Renal cortex interstitium (tissue), 11 donors: ENCODE measurements around the gene CARD19. TPM values are rescaled to one million over a fixed set of nuclear protein-coding genes. Genes with fewer than 3 reads are reported as not detected.

ENCODE experiments used
- DNase-seq, 11 donors: peaks; one replicate each; pipeline ENCODE4 v3.0.0-alpha.2; 2013; ENCODE audit warnings: low read depth in 9 of 11, low spot score in 4 of 11; ENCODE audit errors: extremely low read depth in 1 of 11
- polyA plus RNA-seq, 3 donors: library from polyadenylated mRNA; unstranded; fragments of 120-200 nt; gene quantifications; one replicate each; pipeline ENCODE4 v1.2.1, GENCODE V29; 2013; ENCODE audit not compliant: insufficient read length in 3 of 3

CARD19 gene
- polyA plus RNA-seq, 3 donors, result 17.5 to 26.2 (median 22.5) TPM

DNA sequence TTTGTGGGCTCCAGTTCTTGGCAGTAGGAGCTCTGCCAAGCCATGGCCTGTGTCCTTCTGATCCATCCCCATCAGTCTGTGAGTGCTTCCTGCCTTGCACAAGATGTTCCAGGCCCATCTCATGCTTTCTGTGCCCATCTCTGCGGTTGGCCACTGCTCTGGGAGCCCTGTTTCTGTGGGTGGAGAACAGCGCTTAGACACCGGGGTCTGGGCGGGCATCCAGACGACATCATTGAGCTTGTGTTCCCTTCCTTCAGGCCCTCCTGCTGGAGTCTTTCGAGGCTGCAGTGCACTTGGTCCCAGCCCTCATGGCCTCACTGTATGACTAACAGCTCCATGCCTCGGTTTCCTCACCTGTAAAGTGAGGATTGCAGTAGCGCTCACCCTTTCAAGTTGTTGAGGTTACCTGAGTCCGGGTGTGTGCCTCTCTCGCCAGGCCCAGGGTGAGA is 14.9 kb upstream of the CARD19 start:
- DNase-seq, result no peak

DNA sequence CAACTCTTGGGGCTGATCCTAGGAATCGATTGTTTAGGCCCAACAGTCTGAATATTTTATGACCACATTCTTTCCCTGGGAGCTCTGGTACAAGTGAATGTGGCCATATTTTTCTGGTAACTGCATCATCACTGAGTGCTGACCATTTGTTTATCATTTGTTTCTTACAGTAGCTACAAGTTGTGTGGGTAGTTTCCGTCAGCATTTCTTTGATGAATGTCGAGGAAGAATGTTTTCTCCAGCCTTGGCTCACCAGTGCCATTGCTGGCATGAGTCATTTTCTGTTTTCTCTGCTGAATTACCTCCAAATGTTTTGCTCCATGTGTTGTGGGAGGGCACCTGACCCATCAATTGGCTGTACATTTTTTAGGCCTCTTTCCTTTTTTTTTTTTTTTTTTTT is 14.1 kb upstream of the CARD19 start:
- DNase-seq, result no peak

DNA sequence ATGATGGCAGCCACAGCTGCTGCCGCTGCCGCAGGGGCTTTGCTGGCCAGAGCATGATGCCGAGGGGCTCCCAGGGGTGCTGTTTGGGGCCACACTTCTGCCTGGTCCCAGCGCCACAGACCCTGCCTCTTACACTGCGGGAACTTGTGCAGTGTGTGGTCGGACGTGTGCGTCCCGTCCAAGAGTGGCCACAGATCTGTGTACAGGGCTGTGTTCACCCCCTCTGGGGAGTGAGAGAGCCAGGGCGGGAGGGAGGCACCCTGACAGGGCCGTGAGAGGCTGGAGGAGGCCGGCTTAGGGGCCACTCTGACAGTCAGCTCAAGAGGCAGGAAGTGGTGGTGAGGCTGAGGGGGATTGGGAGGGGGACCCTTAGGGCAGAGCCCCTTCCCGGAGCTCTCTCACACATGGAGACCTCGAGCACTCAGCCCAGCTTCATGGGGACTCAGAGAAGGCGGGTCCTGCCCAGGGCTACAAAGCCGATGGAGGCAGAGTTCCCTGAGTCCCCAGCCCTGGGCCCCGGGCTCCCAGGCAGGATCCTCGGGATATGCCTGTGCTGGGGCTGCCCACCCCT is 13.1 kb upstream of the CARD19 start:
- no peak for DNase-seq

DNA sequence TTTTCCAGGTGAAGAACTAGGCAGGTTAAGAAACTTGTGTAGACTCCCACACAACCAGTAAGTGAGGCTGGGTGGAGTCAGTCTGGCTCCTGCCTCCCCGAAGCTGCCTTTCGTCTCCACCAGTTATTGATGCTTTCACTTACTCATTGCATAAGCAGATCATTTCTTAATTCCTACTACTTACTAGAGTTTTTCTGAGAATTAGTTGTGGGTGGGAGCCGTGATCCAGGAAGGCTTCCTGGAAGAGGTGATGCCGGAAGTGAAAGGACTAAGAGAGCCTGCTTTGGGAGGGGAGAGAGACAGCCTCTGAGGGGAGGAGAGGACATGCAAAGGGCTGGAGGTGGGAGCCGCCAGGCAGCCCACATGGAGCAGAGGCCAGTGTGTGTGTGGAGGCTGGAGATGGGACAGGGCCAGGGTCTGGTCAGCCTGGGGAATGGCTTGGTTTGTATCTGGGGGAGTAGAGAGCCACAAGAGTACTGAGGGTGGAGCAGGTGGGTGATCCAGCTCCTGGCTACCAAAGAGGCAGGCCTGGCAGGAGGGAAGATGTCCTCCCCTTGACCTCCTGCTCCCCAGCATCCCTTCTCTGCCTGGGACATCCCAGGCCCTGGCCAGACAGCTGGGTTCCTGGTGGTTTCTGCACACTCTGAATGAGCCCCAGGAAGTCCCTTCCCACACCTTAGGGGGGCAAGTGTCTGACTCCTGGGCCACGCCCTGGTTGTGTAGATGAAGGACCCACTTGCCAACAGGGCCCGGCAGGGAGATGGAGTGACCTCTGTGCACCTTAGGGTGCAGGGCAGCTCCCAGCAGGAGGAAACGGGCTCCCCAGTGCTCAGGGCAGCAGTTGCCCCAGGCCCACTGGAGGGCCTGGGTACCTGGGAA is 12.2 kb upstream of the CARD19 start:
- no peak for DNase-seq

DNA sequence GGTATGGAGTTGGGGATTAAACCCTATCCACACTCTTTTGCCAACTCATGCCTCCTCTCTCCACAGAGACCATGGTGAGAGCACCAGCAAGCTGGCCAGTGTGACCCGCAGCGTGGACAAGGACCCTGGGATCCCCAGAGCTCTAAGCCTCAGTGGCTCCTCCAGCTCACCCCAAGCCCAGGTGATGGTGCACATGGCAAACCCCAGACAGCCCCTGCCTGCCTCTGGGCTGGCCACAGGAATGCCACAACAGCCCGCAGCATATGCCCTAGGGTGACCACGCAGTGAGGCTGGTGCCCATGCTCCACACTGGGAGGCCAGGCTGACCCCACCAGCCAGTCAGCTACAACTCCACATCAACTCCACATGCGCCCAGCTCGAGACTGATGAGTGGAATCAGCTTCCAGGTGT is 11.5 kb upstream of the CARD19 start:
- DNase-seq, result no peak

DNA sequence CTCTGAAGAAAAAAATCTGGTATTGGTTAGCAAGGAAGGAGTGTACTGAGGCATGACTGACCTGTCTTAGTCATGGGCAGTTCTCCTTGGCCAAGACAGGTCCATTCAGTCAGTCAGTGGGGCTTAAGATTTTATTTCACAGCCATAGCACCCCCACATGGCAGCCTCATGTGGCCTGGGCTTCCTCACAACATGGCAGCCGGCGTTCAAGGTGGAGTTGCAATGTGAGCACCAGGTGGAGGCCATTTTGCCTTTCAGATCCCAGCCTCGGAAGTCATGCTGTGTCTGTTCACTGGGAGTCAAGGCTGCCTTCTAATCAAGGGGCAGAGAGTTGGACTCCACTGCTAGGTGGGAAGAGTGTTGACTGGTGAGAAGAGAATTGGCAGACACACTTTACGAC is 10.3 kb upstream of the CARD19 start:
- no peak for DNase-seq

DNA sequence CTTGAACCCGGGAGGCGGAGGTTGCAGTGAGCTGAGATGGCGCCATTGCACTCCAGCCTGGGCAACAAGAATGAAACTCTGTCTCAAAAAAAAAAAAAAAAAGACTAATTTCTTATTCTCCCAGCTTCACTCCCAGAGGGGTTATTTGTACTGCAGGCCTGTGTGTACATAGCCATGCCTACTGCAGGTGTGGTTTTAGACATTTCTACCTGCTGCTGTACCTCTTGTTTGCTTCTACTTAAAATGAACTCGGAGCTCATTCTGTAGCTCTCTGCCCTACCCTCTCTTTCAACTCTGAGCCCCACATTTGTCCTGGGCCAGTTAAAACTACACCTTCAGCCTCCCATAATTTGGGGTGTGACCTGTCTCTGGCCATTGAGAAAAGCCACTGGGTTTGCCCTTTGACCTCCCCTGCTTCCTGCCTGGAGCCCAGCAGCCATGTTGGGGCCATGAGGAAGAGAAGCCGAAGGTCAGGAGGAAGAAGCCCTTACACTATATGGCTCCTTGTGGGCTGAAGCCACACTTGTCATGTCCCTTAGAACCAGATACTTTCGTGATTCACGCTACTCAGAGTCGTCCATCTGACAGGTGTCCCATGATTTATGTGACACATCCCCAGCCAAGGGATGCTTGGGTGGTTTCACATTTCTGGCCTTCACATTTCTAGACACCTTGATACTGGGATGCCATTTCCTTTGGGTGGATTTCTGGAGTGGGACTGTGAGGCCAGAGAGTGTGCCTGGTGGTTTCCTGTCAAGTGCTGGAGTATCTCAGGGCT is 9.4 kb upstream of the CARD19 start:
- DNase-seq, result no peak

DNA sequence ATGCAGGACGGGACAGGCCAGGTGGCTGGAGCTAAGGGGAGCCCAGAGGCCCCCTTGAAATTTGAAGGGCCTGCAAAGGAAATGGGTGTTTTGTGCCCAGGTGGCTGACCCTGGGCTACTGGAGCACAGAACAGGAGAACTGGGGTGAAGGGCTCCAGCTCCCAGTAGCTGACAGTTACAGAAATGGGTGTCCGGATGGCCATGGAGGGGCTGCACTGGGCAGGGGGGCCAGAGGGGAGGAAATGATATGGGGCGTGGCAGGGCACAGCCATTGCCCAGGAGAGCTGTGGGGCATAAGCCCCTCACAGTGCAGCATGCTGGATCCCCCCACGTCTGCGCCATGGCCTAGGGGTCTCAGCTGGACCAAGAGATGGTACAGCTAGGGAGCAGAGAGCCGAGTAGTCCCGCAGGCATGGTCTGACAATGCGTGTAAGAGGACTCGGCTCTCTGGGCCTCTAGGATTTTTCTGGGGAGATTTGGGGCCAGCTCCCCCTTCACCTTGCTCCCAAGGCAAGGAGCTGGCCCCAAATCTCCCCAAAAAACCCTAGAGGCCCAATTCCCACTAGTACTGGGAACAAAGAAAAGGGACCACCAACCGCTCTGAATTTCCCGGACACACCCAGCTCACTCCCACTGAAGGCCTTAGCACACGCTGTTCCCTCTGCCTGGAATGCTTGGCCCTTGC is 7.9 kb upstream of the CARD19 start:
- DNase-seq, result no peak

DNA sequence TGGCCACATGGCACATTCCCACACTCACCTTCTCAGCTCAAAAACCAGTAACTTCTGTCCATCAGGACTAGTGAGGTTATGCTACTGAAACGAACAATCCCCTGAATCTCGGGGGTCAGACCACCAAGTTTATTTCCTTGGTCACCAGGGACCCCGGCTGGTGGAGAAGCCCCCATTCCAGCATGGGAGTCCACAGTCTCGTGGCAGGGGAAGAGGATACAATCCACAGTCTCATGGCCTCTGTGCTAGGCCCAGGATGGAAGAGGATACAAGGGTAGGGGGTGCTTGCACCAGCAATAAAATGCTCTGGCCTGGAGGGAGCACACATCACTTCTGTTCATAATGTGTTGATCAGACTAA is 7.4 kb upstream of the CARD19 start:
- DNase-seq, result no peak

DNA sequence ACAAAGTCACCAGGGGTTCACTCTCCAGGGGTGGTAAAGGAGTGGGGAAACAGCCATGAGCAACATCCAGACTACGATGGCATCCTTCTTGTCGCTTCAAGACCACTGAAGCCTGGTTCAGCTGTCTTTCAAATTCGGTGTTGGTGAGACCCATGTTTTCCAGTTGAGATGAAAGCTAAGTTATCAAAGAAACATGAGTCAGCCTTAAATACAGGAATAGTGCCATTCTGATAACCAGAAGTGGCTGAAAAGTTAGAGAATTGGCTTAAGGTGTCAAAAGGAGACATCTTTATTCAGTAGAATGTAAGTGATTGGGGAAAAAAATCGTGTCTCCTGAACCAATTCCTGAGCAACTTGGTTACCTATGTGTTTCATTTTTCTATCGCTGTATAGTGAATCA is 7.0 kb upstream of the CARD19 start:
- DNase-seq, result no peak

DNA sequence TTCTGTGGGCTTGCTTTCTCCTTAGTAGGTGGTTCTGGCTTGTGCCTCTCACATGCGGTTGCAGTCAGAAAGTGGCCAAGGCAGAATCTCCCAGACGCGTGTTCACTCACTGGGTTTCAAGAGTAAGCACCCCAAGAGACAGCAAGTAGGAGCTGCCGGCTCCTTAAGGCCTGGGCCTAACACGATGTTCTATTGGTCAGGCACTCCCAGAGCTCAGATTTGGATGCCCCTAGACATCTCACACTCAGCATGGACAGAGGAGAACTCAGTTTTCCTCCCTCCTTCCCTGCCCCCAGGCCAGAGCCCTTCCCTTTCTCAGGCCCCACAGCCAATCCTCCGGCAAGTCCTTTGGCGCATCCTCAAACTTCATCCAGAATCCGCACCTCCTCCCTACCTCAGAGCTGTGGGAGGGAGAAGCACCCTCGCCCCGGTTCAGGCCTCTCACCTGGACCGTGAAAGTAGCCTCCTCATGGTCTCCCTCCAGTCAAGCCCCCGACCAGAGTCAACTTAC is 6.5 kb upstream of the CARD19 start:
- no peak for DNase-seq

DNA sequence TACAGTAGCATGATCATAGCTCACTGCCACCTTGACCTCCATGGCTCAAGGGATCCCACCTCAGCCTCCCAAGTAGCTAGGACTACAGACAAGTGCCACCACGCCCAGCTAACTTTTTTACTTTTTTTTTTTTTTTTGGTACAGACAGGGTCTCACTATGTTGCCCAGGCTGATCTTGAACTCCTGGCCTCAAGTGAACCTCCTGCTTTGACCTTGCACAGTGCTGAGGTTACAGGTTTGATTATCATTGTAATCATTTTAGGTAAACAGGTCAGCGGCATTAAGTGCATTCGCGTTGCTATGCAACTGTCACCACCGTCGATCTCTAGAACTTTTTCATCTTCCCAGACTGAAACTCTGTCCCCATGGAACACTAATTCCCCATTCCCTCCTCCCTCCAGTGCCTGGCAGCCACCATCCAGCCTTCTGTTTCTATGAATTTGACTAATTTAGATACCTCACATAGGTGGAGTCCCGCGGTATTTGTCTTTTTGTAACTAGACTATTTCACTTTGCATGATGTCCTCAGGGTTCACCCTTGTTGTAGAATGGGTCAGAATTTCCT is 5.8 kb upstream of the CARD19 start:
- DNase-seq, result no peak

DNA sequence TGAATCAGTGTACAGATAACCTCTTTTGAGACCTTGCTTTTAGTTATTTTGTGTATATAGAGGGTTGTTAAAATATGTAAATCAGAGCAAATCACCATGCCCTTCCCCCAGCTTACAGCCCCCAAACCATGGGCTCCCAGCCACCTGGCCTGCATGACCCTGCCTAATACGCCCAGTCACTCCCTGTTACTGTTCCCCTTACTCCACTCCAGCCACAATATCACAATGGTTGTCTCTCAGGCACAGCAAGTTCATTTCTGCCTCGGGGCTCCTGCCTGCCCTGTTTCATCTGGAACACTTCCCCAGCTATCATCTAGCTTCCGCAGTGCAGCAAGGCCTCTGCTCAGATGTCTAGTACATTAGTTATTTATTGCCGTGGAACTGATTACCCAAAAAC is 5.0 kb upstream of the CARD19 start:
- DNase-seq, result no peak

DNA sequence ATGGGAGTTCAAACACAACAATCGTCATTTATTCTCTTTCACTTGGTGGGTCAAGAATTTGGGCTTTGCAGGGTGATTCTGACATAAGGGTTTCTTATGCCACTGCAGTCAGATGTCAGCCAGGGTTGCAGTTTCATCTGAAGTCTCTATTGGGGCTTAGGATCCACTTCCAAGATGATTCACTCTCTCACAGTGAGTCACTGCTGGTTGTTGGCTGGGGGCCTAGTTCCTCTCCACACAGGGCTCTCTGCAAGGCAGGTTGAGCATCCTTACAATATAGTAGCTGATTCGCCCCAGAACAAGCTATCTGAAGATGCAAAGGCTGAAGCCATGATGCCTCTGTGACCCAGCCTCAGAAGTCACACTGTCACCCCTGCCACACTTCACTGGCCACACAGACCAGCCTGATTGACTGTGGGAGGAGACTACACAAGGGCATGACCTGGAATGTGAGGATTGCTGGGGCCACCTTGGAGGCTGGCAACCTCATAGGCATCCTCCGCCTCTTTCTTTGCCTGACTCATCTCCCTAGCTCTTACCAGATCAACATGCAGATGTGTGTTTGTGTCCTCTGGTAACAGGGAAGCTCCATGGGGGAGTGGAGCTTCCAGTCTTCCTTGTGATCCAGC is 4.5 kb upstream of the CARD19 start:
- no peak for DNase-seq

DNA sequence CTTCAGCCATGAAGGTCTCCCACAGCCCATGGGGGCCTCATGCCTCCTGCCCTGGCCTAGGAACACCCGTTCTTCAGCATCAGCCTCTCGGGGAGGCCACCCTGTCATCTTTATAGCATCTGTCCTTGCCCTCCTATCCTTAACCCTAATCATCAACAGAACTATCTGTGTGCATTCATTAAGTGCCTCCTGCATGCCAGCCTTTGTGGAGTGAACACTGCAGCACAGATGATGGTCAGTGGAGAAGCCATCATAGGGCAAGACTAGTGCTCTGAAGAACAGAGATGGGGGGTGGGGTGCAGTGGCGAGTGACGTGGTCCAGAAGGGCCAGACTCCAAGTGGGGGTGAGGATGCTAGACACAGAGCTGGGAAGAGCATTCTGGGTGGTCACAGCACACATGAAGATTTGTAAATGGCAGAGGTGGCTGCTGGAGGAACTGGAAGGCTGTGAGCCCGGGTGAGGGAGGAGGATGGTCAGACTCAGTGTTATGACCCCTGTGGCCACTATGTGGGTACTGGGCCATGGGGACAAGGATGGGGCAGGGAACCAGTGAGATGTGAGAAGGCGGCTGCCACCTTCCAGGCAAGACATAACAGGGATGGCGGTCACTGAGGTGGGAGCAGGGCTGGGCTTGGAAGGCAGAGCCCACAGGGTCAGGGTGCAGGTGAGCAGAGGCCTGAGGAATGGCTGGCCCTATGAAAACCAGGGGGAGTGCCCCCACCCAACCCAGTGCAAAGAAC is 3.6 kb upstream of the CARD19 start:
- no peak for DNase-seq

DNA sequence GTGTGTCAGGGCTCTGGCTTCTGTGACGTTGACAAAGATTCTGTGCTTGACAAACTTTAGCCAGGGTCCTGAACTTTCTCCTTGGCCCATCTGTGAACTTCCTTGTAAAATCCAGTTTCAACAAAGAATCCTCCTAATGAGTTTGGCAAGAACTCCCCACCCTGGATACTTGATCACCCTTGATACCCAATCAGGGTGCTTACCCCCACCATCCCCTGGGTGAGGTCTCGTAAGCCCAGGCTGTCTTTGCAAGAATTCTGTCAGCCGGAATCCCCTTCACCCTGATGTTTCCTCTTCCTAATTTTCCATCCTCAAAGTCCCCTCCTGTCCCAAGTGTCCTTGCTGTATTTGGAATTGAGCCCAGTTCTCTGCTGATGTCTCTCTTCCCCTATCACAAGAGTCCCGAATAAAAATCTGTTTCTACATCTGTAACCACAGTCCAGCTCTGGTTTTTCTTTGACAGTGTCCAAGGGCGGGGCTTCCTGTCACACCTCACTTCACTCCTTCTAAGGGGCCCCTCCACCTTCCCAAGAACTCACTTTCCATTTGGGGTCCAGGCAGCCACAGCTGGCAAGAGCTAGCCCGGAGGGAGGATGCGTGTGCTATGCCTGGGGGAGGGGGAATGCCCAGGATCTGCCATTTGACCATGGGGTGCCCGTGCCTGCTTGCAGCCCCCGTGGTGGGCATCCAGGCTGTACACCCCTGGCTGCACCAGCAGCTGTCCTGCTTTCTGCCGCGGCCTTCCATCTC is 2.7 kb upstream of the CARD19 start:
- DNase-seq, result peak in 6 of 11 donors; percentile 36 to 51 (median 44)
